GM21786 (cell line): ENCODE data around the gene OXER1.
A peak's percentile ranks its signal among the peaks of the same experiment; 100 is the strongest.
"Not testable (repeated sequence)": the region's sequence is repeated elsewhere in the genome, so short reads cannot be mapped to it uniquely, and the experiment has no call there.

Source experiments
- ATAC-seq: cut with Tn5 transposase; IDR thresholded peaks from one replicate; pipeline ENCODE4 v1.9.1; 2021; ENCODE audit not compliant: unreplicated experiment

OXER1 gene

GRCh38 chr2:42754021-42754775 is 9.7 kb downstream of the OXER1 start:
- peak; percentile 69 for ATAC-seq

- no peak for ATAC-seq
Observed at GRCh38 chr2:42752816-42753813, 10.8 kb downstream of the OXER1 start.

GRCh38 chr2:42752314-42752713 is 11.6 kb downstream of the OXER1 start:
- ATAC-seq: peak; percentile 51

- ATAC-seq: no peak
Observed at GRCh38 chr2:42748840-42749239, 15.1 kb downstream of the OXER1 start.

GRCh38 chr2:42747422-42747821 is 16.5 kb downstream of the OXER1 start:
- no peak for ATAC-seq

GRCh38 chr2:42744545-42745082 is 19.3 kb downstream of the OXER1 start:
- ATAC-seq: no peak

GRCh38 chr2:42743659-42743990 is 20.3 kb downstream of the OXER1 start:
- ATAC-seq: no peak

GRCh38 chr2:42742740-42743658 is 20.9 kb downstream of the OXER1 start:
- no peak for ATAC-seq

- no peak for ATAC-seq
Observed at GRCh38 chr2:42741140-42741539, 22.8 kb downstream of the OXER1 start.

- no peak for ATAC-seq
Observed at GRCh38 chr2:42736598-42737322, 27.2 kb downstream of the OXER1 start.

- no peak for ATAC-seq
Observed at GRCh38 chr2:42733852-42734251, 30.1 kb downstream of the OXER1 start.

GRCh38 chr2:42731316-42731715 is 32.6 kb downstream of the OXER1 start:
- ATAC-seq: not testable (repeated sequence)

GRCh38 chr2:42726680-42727079 is 37.3 kb downstream of the OXER1 start:
- no peak for ATAC-seq

GRCh38 chr2:42725657-42726056 is 38.3 kb downstream of the OXER1 start:
- ATAC-seq: no peak

GRCh38 chr2:42724886-42725285 is 39.0 kb downstream of the OXER1 start:
- ATAC-seq: no peak

GRCh38 chr2:42723465-42723864 is 40.5 kb downstream of the OXER1 start:
- ATAC-seq: no peak

GRCh38 chr2:42722320-42723190 is 41.4 kb downstream of the OXER1 start:
- ATAC-seq: peak; percentile 99

- ATAC-seq: peak; percentile 7
Observed at GRCh38 chr2:42721898-42722297, 42.0 kb downstream of the OXER1 start.

- ATAC-seq: no peak
Observed at GRCh38 chr2:42714686-42715085, 49.2 kb downstream of the OXER1 start.
